PFSK-1 (cell line): ENCODE results near the gene STX11.

Experiments used
- FOXP2 ChIP-seq: optimal IDR thresholded peaks from 2 replicates; pipeline ENCODE3; 2011; ENCODE audit warnings: borderline replicate concordance, control low read depth, inconsistent platforms; ENCODE audit not compliant: insufficient read depth; ENCODE audit errors: extremely low read length, extremely low read depth
- POLR2AphosphoS5 ChIP-seq: IDR thresholded peaks from 2 replicates; pipeline ENCODE4 v1.6.1; 2012; ENCODE audit warnings: low read depth, mild to moderate bottlenecking, control low read depth, low read length, moderate library complexity
- REST ChIP-seq, 2 experiments: IDR thresholded peaks; 2 replicates each; pipeline versions ENCODE4 v1.6.1 to v1.8.0; 2011 to 2012; ENCODE audit warnings: low read depth in 2 of 2, low read length in 2 of 2, control low read depth in 1 of 2, inconsistent platforms in 1 of 2, mild to moderate bottlenecking in 1 of 2, moderate library complexity in 1 of 2; ENCODE audit not compliant: insufficient read depth in 1 of 2
- TAF1 ChIP-seq: IDR thresholded peaks from 2 replicates; pipeline ENCODE4 v1.6.1; 2012; ENCODE audit warnings: low read length, control low read depth, borderline replicate concordance; ENCODE audit not compliant: insufficient read depth

- TF ChIP-seq REST (IDR thresholded peaks at IDR 0.05; ENCODE audit: insufficient read depth in 1 of 2, low read depth in 2 of 2, low read length in 2 of 2) (no peak), POLR2AphosphoS5 (no peak), TAF1 (no peak), FOXP2 (no peak)
These were observed 68.9 kb downstream of the STX11 start for GRCh38 chr6:144219056-144219685.
